GM23248 (cell line): Measurements from ENCODE around the gene TAOK1. TPM values are rescaled to one million over a fixed set of nuclear protein-coding genes. Genes with fewer than 3 reads are reported as not detected.

Experiments used
- DNase-seq: peaks from one replicate; pipeline ENCODE4 v3.0.0-alpha.2; 2015
- H2AFZ ChIP-seq: fragments of 200-600 bp; sonication (generic); 2 replicates; pipeline ENCODE4 v1.6.1; 2016; ENCODE audit warnings: antibody characterized with exemption
- H3F3A ChIP-seq: fragments of 200-600 bp; sonication (generic); 2 replicates; pipeline ENCODE4 v1.6.1; 2016; ENCODE audit warnings: mild to moderate bottlenecking, antibody characterized with exemption, mixed run types; ENCODE audit not compliant: insufficient read depth
- H3K27ac ChIP-seq: fragments of 200-600 bp; sonication (generic); 2 replicates; pipeline ENCODE4 v1.5.1; 2016; ENCODE audit warnings: mild to moderate bottlenecking
- H3K27me3 ChIP-seq: fragments of 200-600 bp; sonication (generic); replicated peaks from 2 replicates; pipeline ENCODE4 v1.6.1; 2016; ENCODE audit warnings: mild to moderate bottlenecking; ENCODE audit not compliant: insufficient read depth
- H3K36me3 ChIP-seq: fragments of 200-600 bp; sonication (generic); 2 replicates; pipeline ENCODE4 v1.6.1; 2016; ENCODE audit warnings: low read depth, mild to moderate bottlenecking
- H3K4me1 ChIP-seq: fragments of 200-600 bp; sonication (generic); 2 replicates; pipeline ENCODE4 v1.6.1; 2016; ENCODE audit warnings: mild to moderate bottlenecking; ENCODE audit not compliant: insufficient read depth
- H3K4me2 ChIP-seq: fragments of 200-600 bp; sonication (generic); one replicate; pipeline ENCODE4 v1.6.1; 2016; ENCODE audit warnings: mild to moderate bottlenecking; ENCODE audit not compliant: unreplicated experiment
- H3K4me3 ChIP-seq: fragments of 200-600 bp; sonication (generic); 2 replicates; pipeline ENCODE4 v1.5.1; 2016; ENCODE audit warnings: mild to moderate bottlenecking
- H3K79me2 ChIP-seq: fragments of 200-600 bp; sonication (generic); 2 replicates; pipeline ENCODE4 v1.6.1; 2016; ENCODE audit warnings: mild to moderate bottlenecking; ENCODE audit not compliant: insufficient read depth
- H3K9ac ChIP-seq: fragments of 200-600 bp; sonication (generic); 2 replicates; pipeline ENCODE4 v1.6.1; 2016; ENCODE audit warnings: mild to moderate bottlenecking
- H3K9me2 ChIP-seq: fragments of 200-600 bp; sonication (generic); 2 replicates; pipeline ENCODE4 v1.6.1; 2016; ENCODE audit warnings: mixed run types, mild to moderate bottlenecking, moderate library complexity; ENCODE audit not compliant: insufficient read depth
- H3K9me3 ChIP-seq: fragments of 200-600 bp; sonication (generic); one replicate; pipeline ENCODE4 v1.6.1; 2017; ENCODE audit warnings: low read depth
- H4K20me1 ChIP-seq: fragments of 200-600 bp; sonication (generic); 2 replicates; pipeline ENCODE4 v1.6.0; 2016; ENCODE audit not compliant: insufficient read depth
- EZH2 ChIP-seq: fragments of 200-600 bp; sonication (generic); IDR thresholded peaks from 2 replicates; pipeline ENCODE4 v1.6.1; 2018; ENCODE audit warnings: antibody characterized with exemption, mild to moderate bottlenecking; ENCODE audit not compliant: insufficient read depth, poor library complexity, severe bottlenecking
- EZH2phosphoT487 ChIP-seq: fragments of 200-600 bp; sonication (generic); IDR thresholded peaks from 2 replicates; pipeline ENCODE4 v1.6.1; 2018; ENCODE audit warnings: antibody characterized with exemption, moderate library complexity, mild to moderate bottlenecking, low read depth; ENCODE audit not compliant: insufficient read depth
- WGBS, 2 experiments: methylation state at CpG; one replicate each; pipeline ENCODE4 v1.1.6; 2015 to 2017; ENCODE audit warnings: low lambda C conversion rate in 2 of 2, low coverage in 1 of 2; ENCODE audit errors: missing lambda C conversion rate in 2 of 2; 5-methylcytosine and 5-hydroxymethylcytosine counted together
- in situ Hi-C: fragments of 300-500 bp; cut with MboI; formaldehyde crosslinking; loops from 2 replicates; pipeline ENCODE4 v1.15.0; 2020
- polyA plus RNA-seq: library from polyadenylated mRNA; unstranded; fragments of >200 nt; fragmentation: Nextera tagmentation; extraction: Ambion mirVana; gene quantifications from 2 replicates; pipeline ENCODE4 v1.2.1, GENCODE V29; 2016
- total RNA-seq: library from RNA; depleted of rRNA; stranded (reverse); fragments of >200 nt; shearing (Covaris generic); gene quantifications from 2 replicates; pipeline ENCODE4 v1.2.3, GENCODE V29; 2014

The TAOK1 gene
- total and polyA plus RNA-seq, 2 experiments from 2014 or later, result 7.6 to 49.9 TPM

- H3K9me3 ChIP-seq, result no peaks in the 10 kb centered on the region
- H3K27ac ChIP-seq, result no peak overlapping the region
- H3K4me3 ChIP-seq, result no peak overlapping the region
- H3K79me2 ChIP-seq, result no peaks in the 10 kb centered on the region
- no peaks in the 10 kb centered on the region for H4K20me1 ChIP-seq
- no peaks in the 10 kb centered on the region for H3K36me3 ChIP-seq
- TF ChIP-seq EZH2phosphoT487 (no peak), EZH2 (no peak)
- H3F3A ChIP-seq, result peaks cover 10% of the 10 kb centered on the region; the same call in 1 of the 2 replicates
- no peak overlapping the region for H3K4me2 ChIP-seq
- 75 to 76% methylated on average over 3 of the region's 3 CpGs for WGBS, 2 experiments
- in situ Hi-C loops, result loop anchor here (25.0 kb wide), 1 partner anchor 178 kb away; no protein-coding TSS in a partner anchor
- no peak overlapping the region for H3K9ac ChIP-seq
- H3K4me1 ChIP-seq, result peaks cover 12% of the 10 kb centered on the region
- no peak overlapping the region for H2AFZ ChIP-seq
- no peaks in the 10 kb centered on the region for H3K9me2 ChIP-seq
- no peaks in the 10 kb centered on the region for H3K27me3 ChIP-seq
- no peak for DNase-seq
These were observed 30.4 kb upstream of the TAOK1 start for GRCh38 chr17:29359777-29360176.

GRCh38 chr17:29363716-29364115 is 26.4 kb upstream of the TAOK1 start:
- Histone ChIP-seq H3K4me1 (peaks cover 1% of the 10 kb centered on the region), H3K36me3 (no peaks in the 10 kb centered on the region), H4K20me1 (no peaks in the 10 kb centered on the region), H3K27ac (no peak overlapping the region), H2AFZ (no peak overlapping the region), H3K9me2 (no peaks in the 10 kb centered on the region), H3K4me3 (no peak overlapping the region), H3K79me2 (no peaks in the 10 kb centered on the region), H3K9ac (no peak overlapping the region), H3K27me3 (no peaks in the 10 kb centered on the region), H3K4me2 (no peak overlapping the region), H3K9me3 (no peaks in the 10 kb centered on the region), H3F3A (no peaks in the 10 kb centered on the region)
- TF ChIP-seq EZH2 (no peak), EZH2phosphoT487 (no peak)
- in situ Hi-C loops, result loop anchor here (25.0 kb wide), 1 partner anchor 174 kb away; no protein-coding TSS in a partner anchor
- DNase-seq, result no peak
- WGBS, 2 experiments, result 93 to 100% methylated on average over 2 of the region's 2 CpGs

- H3K4me3 ChIP-seq, result no peak overlapping the region
- no peaks in the 10 kb centered on the region for H3K9me2 ChIP-seq
- 87 to 88% methylated on average over 4 of the region's 4 CpGs for WGBS, 2 experiments
- H3F3A ChIP-seq, result peaks cover 7% of the 10 kb centered on the region
- no peaks in the 10 kb centered on the region for H3K9me3 ChIP-seq
- TF ChIP-seq EZH2phosphoT487 (no peak), EZH2 (no peak)
- H3K4me2 ChIP-seq, result no peak overlapping the region
- no peaks in the 10 kb centered on the region for H3K36me3 ChIP-seq
- H3K9ac ChIP-seq, result no peak overlapping the region
- H3K4me1 ChIP-seq, result no peaks in the 10 kb centered on the region
- H4K20me1 ChIP-seq, result no peaks in the 10 kb centered on the region
- H3K79me2 ChIP-seq, result no peaks in the 10 kb centered on the region
- H2AFZ ChIP-seq, result no peak overlapping the region
- in situ Hi-C loops, result loop anchor here (25.0 kb wide), 1 partner anchor 173 kb away; no protein-coding TSS in a partner anchor
- H3K27me3 ChIP-seq, result no peaks in the 10 kb centered on the region
- no peak for DNase-seq
- H3K27ac ChIP-seq, result no peak overlapping the region
These were observed 25.5 kb upstream of the TAOK1 start for GRCh38 chr17:29364691-29365090.

DNA sequence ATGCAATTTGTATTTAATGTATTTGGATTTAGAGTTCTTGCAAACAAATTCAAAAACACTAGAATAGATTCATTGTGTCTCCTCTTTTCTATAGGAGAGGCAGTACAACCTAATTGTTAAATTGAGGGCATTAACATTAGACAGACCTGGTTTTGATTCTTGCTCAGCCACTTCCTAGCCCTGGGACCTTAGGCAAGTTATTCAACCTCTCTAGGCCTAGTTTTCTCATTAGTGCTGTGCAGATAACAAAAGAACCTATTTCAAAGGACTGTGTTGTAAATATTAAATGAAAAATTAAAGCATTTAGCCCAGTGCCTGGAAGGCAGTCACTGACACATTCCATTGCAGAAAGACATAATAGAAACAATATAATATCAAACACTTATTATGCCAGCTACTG is 22.0 kb upstream of the TAOK1 start:
- in situ Hi-C loops, result loop anchor here (25.0 kb wide), 1 partner anchor 169 kb away; no protein-coding TSS in a partner anchor
- H3K36me3 ChIP-seq, result no peaks in the 10 kb centered on the region
- no peak overlapping the region for H3K9ac ChIP-seq
- no peak overlapping the region for H3K4me2 ChIP-seq
- peaks cover 14% of the 10 kb centered on the region for H3F3A ChIP-seq
- no peak for DNase-seq
- no peaks in the 10 kb centered on the region for H3K9me2 ChIP-seq
- no peak overlapping the region for H3K27ac ChIP-seq
- no peaks in the 10 kb centered on the region for H3K4me1 ChIP-seq
- H2AFZ ChIP-seq, result no peak overlapping the region
- no peaks in the 10 kb centered on the region for H3K79me2 ChIP-seq
- H4K20me1 ChIP-seq, result no peaks in the 10 kb centered on the region
- no peak for TF ChIP-seq EZH2
- TF ChIP-seq EZH2phosphoT487, result no peak
- H3K9me3 ChIP-seq, result no peaks in the 10 kb centered on the region
- no peak overlapping the region for H3K4me3 ChIP-seq
- H3K27me3 ChIP-seq, result no peaks in the 10 kb centered on the region

GRCh38 chr17:29368926-29369325 is 21.2 kb upstream of the TAOK1 start:
- TF ChIP-seq EZH2phosphoT487 (no peak), EZH2 (no peak)
- Histone ChIP-seq H3K9me3 (no peaks in the 10 kb centered on the region), H3K27ac (no peak overlapping the region), H3K79me2 (no peaks in the 10 kb centered on the region), H3K36me3 (no peaks in the 10 kb centered on the region), H3K9ac (no peak overlapping the region), H3K27me3 (no peaks in the 10 kb centered on the region), H4K20me1 (no peaks in the 10 kb centered on the region), H3K4me1 (no peaks in the 10 kb centered on the region), H3K9me2 (no peaks in the 10 kb centered on the region), H3K4me2 (no peak overlapping the region), H3K4me3 (no peak overlapping the region), H2AFZ (no peak overlapping the region), H3F3A (peaks cover 14% of the 10 kb centered on the region)
- in situ Hi-C loops, result loop anchor here (25.0 kb wide), 1 partner anchor 168 kb away; no protein-coding TSS in a partner anchor
- WGBS, 2 experiments, result 63 to 73% methylated on average over 4 of the region's 4 CpGs
- no peak for DNase-seq
